GM12801 (cell line): ENCODE results near the gene C1QTNF5.

Experiments used
- TF ChIP-seq, protein P1 (sequence below): IDR thresholded peaks from one replicate; pipeline ENCODE4 v1.5.1; 2011; ENCODE audit warnings: control low read depth; ENCODE audit not compliant: insufficient read length; ENCODE audit errors: extremely low read depth

The C1QTNF5 gene

DNA sequence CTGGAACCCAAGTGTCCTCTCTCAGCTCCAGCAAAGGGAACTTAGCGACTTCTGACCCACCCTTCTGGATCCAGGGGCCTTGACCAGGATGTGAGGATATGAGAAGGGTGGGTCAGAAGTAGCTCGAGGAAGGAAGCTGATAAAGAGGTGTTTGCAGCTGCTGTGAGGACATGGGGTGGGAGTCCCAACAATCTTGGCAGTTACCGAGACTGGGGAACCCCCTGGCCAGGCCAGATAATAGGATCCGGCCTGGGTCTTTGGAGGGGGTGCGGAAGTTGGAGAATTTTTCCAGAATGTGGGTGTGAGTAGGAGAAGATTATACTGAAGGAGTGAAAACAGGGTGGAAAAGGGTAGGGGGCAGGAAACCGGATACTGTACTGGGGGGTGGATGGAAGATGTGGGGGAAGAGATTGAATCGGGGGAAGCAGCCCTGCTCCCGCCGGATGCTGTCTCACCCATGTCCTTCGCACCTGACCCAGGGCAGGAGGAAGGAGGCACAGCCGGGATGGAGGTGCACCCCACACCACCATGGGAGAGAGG is 20.9 kb downstream of the C1QTNF5 start:
- TF ChIP-seq, protein P1, sequence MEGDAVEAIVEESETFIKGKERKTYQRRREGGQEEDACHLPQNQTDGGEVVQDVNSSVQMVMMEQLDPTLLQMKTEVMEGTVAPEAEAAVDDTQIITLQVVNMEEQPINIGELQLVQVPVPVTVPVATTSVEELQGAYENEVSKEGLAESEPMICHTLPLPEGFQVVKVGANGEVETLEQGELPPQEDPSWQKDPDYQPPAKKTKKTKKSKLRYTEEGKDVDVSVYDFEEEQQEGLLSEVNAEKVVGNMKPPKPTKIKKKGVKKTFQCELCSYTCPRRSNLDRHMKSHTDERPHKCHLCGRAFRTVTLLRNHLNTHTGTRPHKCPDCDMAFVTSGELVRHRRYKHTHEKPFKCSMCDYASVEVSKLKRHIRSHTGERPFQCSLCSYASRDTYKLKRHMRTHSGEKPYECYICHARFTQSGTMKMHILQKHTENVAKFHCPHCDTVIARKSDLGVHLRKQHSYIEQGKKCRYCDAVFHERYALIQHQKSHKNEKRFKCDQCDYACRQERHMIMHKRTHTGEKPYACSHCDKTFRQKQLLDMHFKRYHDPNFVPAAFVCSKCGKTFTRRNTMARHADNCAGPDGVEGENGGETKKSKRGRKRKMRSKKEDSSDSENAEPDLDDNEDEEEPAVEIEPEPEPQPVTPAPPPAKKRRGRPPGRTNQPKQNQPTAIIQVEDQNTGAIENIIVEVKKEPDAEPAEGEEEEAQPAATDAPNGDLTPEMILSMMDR = no peak

DNA sequence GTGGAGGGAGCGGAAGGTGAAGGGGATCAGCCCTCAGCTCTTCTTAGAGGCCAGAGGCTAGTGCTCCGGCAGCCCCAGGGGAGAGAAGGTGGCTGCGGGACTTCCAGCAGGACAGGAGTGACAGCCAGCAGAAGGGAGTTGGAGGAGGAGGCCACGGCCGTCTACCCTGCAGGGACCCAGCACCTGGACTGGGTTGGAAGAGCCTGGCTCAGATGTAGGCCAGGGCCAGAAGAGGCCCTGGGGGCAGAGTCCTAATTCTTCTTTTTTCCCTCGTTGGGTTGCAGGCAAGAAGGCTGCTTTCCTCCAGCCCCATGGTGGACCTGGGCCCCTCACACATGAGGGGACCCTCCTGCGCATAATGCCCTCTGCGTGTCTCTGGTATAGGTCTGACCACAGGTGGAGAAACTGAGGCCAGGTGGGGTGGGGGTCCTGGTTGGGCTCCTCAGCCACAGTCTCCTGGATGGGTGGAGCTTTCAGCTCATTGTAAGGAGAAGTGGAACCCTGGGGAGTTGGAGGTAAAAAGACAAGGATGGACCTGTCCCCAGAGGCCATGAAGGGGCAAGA is 21.5 kb downstream of the C1QTNF5 start:
- TF ChIP-seq, protein P1 = no peak

DNA sequence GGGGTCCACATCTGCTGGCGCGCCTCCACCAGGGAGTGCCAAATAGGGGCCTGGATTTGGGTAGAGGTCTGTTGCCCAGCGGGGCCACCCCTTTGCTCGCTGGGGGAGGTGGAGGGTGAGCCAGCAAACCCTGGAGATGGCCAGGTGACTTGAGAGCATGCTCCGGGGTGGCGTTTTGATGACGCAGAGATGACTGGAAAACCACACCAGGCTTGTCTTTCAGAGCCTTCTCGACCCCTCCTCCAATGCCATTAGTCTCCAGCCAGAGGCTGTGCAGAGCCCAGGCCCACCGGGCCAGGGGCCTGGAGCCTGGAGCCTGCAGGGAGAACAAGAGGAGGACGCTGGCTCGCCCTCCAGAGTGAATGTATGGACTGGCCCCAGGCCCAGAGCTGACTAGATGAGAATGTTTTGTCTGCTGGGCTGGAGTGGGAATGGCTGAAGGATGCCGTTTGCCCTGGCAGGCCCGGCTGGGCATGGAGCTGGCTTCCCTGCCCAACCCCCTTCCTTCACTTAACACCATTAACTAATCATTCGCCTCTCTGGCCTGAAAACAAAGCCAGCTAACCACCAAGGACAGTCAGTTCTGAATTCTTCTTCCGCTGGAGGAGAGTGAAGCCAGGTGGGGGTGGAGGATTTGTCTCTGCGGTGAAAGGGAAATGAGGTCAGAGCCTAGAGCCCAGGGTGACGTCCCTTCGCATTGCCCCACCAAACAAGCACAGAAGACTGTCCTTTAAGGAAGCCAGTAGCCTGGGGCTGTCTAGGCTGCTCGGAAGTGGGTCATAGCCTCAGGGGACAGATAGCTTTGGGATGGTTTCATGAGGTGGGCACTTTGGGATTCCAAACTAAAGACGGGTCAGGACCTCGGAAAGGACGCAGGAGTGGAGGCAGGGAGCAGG is 22.2 kb downstream of the C1QTNF5 start:
- TF ChIP-seq, protein P1 = no peak

DNA sequence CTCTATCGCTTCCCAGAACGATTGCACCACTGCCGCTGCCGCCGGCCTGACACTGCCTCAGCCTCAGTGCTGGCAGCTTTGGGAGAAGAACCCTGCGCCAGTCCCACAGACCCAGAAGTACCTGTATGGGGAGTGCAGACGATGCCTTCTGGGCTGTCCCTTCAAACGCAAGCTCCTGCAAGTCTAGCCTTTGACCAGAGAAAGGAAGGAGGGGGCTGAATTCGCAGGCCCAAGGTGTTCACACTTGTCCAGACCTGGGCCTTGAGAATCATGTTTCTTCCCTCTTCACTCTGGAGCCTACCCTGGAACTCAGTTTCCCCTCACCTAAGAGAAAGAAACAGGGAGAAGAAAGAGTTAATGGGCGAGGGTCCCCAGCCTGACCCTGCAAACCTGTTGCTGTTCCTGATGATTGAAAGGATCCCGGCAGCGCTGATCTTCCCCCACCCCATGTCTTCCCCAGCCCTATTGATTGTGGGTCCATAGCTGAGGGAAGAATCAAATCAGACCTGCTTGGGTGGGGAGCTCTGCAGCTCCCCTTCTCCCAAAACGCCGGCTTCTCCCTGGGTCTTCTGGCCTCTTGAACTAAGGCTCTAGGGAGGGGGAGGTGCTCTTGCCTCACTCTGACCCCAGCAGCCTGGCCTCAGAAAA is 23.0 kb downstream of the C1QTNF5 start:
- TF ChIP-seq, protein P1 = no peak

DNA sequence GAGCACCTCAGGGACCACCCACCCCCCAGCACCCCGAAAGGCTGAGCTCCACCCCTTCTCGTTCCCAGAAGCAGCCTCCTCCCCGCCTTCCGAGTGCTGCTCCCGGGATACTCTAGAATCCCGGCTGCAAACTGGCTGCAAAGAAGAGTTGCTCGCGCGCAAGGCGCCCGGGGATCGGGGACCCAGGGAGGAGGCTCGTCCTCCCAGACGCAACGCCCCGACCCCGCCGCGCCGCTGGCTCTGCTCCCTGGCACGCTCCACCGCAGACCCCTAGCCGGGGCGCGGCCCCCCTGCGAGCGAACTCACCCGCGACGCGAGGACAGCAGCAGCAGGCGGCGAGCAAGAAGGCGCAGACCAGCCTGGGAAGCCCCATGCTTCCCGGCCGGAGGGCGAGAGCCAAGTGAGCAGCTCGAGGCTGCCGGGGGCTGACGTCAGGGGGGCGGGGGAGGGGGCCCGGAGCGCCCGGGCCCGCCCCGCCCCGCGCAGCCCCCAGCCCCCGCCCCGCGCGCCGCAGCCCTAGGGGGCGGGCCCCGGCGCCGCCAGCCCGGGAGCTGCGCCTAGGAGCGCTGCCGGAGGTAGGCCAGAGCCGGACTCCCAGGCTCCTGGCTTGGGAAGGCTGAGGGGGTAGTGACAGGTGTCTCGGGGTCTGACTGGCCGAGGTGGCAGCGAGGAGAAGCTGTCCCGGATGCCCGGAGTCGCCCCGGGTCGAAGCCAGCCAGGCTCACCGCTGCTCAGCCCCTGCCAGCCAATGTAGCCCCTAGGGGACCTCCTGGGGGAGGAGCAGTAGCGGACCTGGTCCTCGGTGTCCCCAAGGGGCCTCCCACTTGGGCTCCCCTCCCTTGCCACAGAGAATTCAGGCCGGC is 23.7 kb downstream of the C1QTNF5 start, which contains the start of gene MCAM:
Gene MCAM (minus strand): TSS at position 402 of the 863 bp plus-strand sequence. CDS start 29 bp downstream, at position 373.
- TF ChIP-seq, protein P1 = no peak

DNA sequence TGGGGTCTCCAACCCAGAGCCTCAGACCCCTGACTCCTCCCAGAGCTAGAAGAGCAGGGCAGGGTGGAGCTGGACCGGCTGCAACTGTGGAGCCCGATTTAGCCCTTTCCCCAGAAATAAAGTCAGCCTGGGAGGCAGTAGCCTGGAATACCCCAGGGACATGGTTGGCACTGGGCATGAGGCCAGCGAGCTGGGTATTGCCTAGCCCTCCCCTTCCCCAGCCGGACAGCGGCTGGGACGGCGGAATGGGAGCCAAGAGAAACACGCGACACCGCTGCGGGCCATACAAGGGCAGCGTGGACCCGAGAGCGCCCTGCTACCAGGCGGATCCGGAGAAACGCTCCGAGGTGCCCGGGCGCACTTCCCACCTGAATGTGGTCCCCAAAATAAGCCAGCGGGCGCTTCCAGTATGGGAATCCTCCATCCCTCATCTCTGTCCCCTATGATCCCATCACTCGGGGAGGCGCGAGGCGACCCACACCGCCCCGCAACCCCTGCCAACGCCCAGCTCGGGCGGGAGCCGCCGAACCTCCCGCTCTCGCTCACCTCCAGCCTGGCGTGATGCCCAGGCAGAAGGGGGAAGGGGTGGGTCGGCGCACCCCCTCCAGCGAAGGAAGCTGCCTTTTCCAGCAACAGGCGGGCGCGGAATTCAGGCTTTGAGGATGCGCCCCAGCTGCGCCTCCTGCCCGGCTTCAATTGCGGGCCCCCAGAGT is 24.5 kb downstream of the C1QTNF5 start:
- TF ChIP-seq, protein P1 = no peak
